Stimulated activated CD4-positive, alpha-beta T cell treated with anti-CD3 and anti-CD28 coated beads, TNF-alpha, amount 100 ng/mL, for 24 hours (primary cell): ENCODE measurements around the gene PHACTR1.
"Not testable (repeated sequence)": the region's sequence is repeated elsewhere in the genome, so short reads cannot be mapped to it uniquely, and the experiment has no call there.

Experiments used
- DNase-seq, 3 experiments: peaks; one replicate each; pipeline ENCODE4 v3.0.0-alpha.2; 2020; ENCODE audit warnings: low read depth in 3 of 3

Gene PHACTR1

GRCh38 chr6:12898603-12899002, 182.0 kb downstream of the PHACTR1 start:
- no peak for DNase-seq

GRCh38 chr6:12899046-12899833, 182.7 kb downstream of the PHACTR1 start:
- no peak for DNase-seq

- DNase-seq, result no peak
Measured at GRCh38 chr6:12903246-12903645, 186.7 kb downstream of the PHACTR1 start.

GRCh38 chr6:12909833-12910232, 193.3 kb downstream of the PHACTR1 start:
- no peak for DNase-seq

- no peak for DNase-seq
Measured at GRCh38 chr6:12911427-12911826, 194.9 kb downstream of the PHACTR1 start.

GRCh38 chr6:12913201-12913600, 196.6 kb downstream of the PHACTR1 start:
- no peak for DNase-seq

GRCh38 chr6:12916006-12916405, 199.4 kb downstream of the PHACTR1 start:
- DNase-seq, result no peak

GRCh38 chr6:12916420-12917136, 200.0 kb downstream of the PHACTR1 start:
- no peak for DNase-seq

- DNase-seq, result no peak
Measured at GRCh38 chr6:12921467-12921866, 204.9 kb downstream of the PHACTR1 start.

GRCh38 chr6:12923644-12924235, 207.2 kb downstream of the PHACTR1 start:
- DNase-seq, result no peak

GRCh38 chr6:12924911-12925310, 208.3 kb downstream of the PHACTR1 start:
- DNase-seq, result no peak

GRCh38 chr6:12927746-12928145, 211.2 kb downstream of the PHACTR1 start:
- DNase-seq, result no peak

- DNase-seq, result no peak
Measured at GRCh38 chr6:12929678-12930077, 213.1 kb downstream of the PHACTR1 start.

- no peak for DNase-seq
Measured at GRCh38 chr6:12931639-12932038, 215.1 kb downstream of the PHACTR1 start.

GRCh38 chr6:12935637-12936036, 219.1 kb downstream of the PHACTR1 start:
- no peak for DNase-seq

- DNase-seq, result no peak
Measured at GRCh38 chr6:12937971-12938370, 221.4 kb downstream of the PHACTR1 start.

- no peak for DNase-seq
Measured at GRCh38 chr6:12939314-12939713, 222.7 kb downstream of the PHACTR1 start.

- DNase-seq, result no peak
Measured at GRCh38 chr6:12941422-12941821, 224.9 kb downstream of the PHACTR1 start.

- no peak for DNase-seq
Measured at GRCh38 chr6:12943549-12943948, 227.0 kb downstream of the PHACTR1 start.

- DNase-seq, result no peak
Measured at GRCh38 chr6:12944001-12944400, 227.4 kb downstream of the PHACTR1 start.

- not testable (repeated sequence) for DNase-seq
Measured at GRCh38 chr6:12944528-12944927, 228.0 kb downstream of the PHACTR1 start.

GRCh38 chr6:12947151-12947871, 230.7 kb downstream of the PHACTR1 start:
- no peak for DNase-seq
